Neural cell (in vitro differentiated cells): Measurements from ENCODE around the gene ARHGAP29. TPM values are rescaled to one million over a fixed set of nuclear protein-coding genes. Genes with fewer than 3 reads are reported as not detected.

Experiments used
- H2AFZ ChIP-seq: fragments of 200-600, 300-800 bp; sonication (generic), shearing (Covaris generic); 2 replicates; pipeline ENCODE4 v1.6.0; 2014; ENCODE audit warnings: low read depth, mild to moderate bottlenecking, antibody characterized with exemption, low read length, moderate library complexity
- H3F3A ChIP-seq: fragments of 200-600 bp; shearing (Covaris generic); 2 replicates; pipeline ENCODE4 v1.6.1; 2016; ENCODE audit warnings: mild to moderate bottlenecking, moderate library complexity, mixed read lengths, antibody characterized with exemption, low read length; ENCODE audit not compliant: insufficient read depth, poor library complexity, severe bottlenecking
- H3K27ac ChIP-seq: fragments of 200-600, 300-800 bp; sonication (generic), shearing (Covaris generic); 2 replicates; pipeline ENCODE4 v1.5.1; 2014; ENCODE audit warnings: mild to moderate bottlenecking, low read length, moderate library complexity
- H3K27me3 ChIP-seq: fragments of 300-800, 200-600 bp; sonication (generic), shearing (Covaris generic); 2 replicates; pipeline ENCODE4 v1.6.0; 2014; ENCODE audit warnings: mild to moderate bottlenecking, low read depth, low read length, moderate library complexity; ENCODE audit not compliant: insufficient read depth
- H3K36me3 ChIP-seq: fragments of 300-800, 200-600 bp; sonication (generic), shearing (Covaris generic); 2 replicates; pipeline ENCODE4 v1.5.1; 2014; ENCODE audit warnings: mild to moderate bottlenecking, antibody characterized with exemption, low read length, moderate library complexity; ENCODE audit not compliant: insufficient read depth
- H3K4me2 ChIP-seq: fragments of 300-800, 200-600 bp; sonication (generic), shearing (Covaris generic); 2 replicates; pipeline ENCODE4 v1.6.0; 2014; ENCODE audit warnings: mild to moderate bottlenecking, low read length
- H3K4me3 ChIP-seq: fragments of 300-800, 200-600 bp; sonication (generic), shearing (Covaris generic); 2 replicates; pipeline ENCODE4 v1.5.1; 2014; ENCODE audit warnings: mild to moderate bottlenecking, low read length, moderate library complexity
- H3K79me2 ChIP-seq: fragments of 200-600 bp; shearing (Covaris generic); replicated peaks from 2 replicates; pipeline ENCODE4 v1.6.0; 2014; ENCODE audit warnings: mild to moderate bottlenecking, low read length, moderate library complexity; ENCODE audit not compliant: insufficient read depth
- H3K9ac ChIP-seq: fragments of 300-800, 200-600 bp; sonication (generic), shearing (Covaris generic); 2 replicates; pipeline ENCODE4 v1.6.1; 2016; ENCODE audit warnings: mild to moderate bottlenecking, low read length, mixed read lengths
- H3K9me2 ChIP-seq: fragments of 200-600 bp; shearing (Covaris generic); 2 replicates; pipeline ENCODE4 v1.6.1; 2016; ENCODE audit warnings: mild to moderate bottlenecking, low read length, mixed read lengths; ENCODE audit not compliant: insufficient read depth
- H3K9me3 ChIP-seq: fragments of 200-600, 300-800 bp; sonication (generic), shearing (Covaris generic); 2 replicates; pipeline ENCODE4 v1.6.1; 2016; ENCODE audit warnings: mild to moderate bottlenecking, mixed run types, low read length, moderate library complexity, mixed read lengths
- H4K20me1 ChIP-seq: fragments of 200-600 bp; shearing (Covaris generic); 2 replicates; pipeline ENCODE4 v1.6.1; 2016; ENCODE audit warnings: mild to moderate bottlenecking, mixed run types; ENCODE audit not compliant: insufficient read depth
- CTCF ChIP-seq: fragments of 450-650 bp; IDR thresholded peaks from 2 replicates; pipeline ENCODE4 v1.5.1; 2014; ENCODE audit warnings: antibody characterized with exemption, mild to moderate bottlenecking, moderate library complexity; ENCODE audit not compliant: poor library complexity, severe bottlenecking
- EP300 ChIP-seq: fragments of 450-650 bp; conservative IDR thresholded peaks from 2 replicates; pipeline ENCODE4 v1.6.1; 2014; ENCODE audit warnings: antibody characterized with exemption, mild to moderate bottlenecking, moderate library complexity; ENCODE audit not compliant: poor library complexity, severe bottlenecking
- EZH2 ChIP-seq: fragments of 200-600, 300-800 bp; shearing (Covaris generic), sonication (generic); IDR thresholded peaks from 2 replicates; pipeline ENCODE4 v1.6.1; 2014; ENCODE audit warnings: antibody characterized with exemption, low read length, borderline replicate concordance, mild to moderate bottlenecking; ENCODE audit not compliant: insufficient read depth, poor library complexity, severe bottlenecking
- MXI1 ChIP-seq: fragments of 450-650 bp; conservative IDR thresholded peaks from 2 replicates; pipeline ENCODE4 v1.6.1; 2014; ENCODE audit warnings: antibody characterized with exemption, mild to moderate bottlenecking; ENCODE audit not compliant: poor library complexity, severe bottlenecking
- POLR2AphosphoS5 ChIP-seq: IDR thresholded peaks from 2 replicates; pipeline ENCODE4 v1.6.1; 2012
- RAD21 ChIP-seq: fragments of 450-650 bp; conservative IDR thresholded peaks from 2 replicates; pipeline ENCODE4 v1.6.1; 2014; ENCODE audit warnings: antibody characterized with exemption, mild to moderate bottlenecking, moderate library complexity
- REST ChIP-seq: IDR thresholded peaks from 2 replicates; pipeline ENCODE4 v1.6.1; 2012; ENCODE audit warnings: borderline replicate concordance
- SMC3 ChIP-seq: fragments of 450-650 bp; conservative IDR thresholded peaks from 2 replicates; pipeline ENCODE4 v1.6.1; 2014; ENCODE audit warnings: antibody characterized with exemption, mild to moderate bottlenecking, moderate library complexity; ENCODE audit not compliant: poor library complexity
- TAF1 ChIP-seq: IDR thresholded peaks from 2 replicates; pipeline ENCODE4 v1.6.1; 2012; ENCODE audit warnings: low read depth
- polyA plus RNA-seq: library from polyadenylated mRNA; depleted of rRNA; stranded (reverse); fragments of >200 nt; gene quantifications from 2 replicates; pipeline ENCODE4 v1.2.3, GENCODE V29; 2014

The ARHGAP29 gene
- polyA plus RNA-seq, 1 donor from 2014 or later, result 1.2 TPM

- Histone ChIP-seq H3K9me2 (no peaks in the 10 kb centered on the region), H3K36me3 (no peaks in the 10 kb centered on the region), H3K27me3 (peaks cover 18% of the 10 kb centered on the region), H3K79me2 (no peaks in the 10 kb centered on the region), H3K27ac (no peak overlapping the region), H4K20me1 (no peaks in the 10 kb centered on the region), H3F3A (no peaks in the 10 kb centered on the region), H2AFZ (no peak overlapping the region), H3K9me3 (no peaks in the 10 kb centered on the region), H3K4me2 (no peak overlapping the region), H3K9ac (no peak overlapping the region), H3K4me3 (no peak overlapping the region)
- TF ChIP-seq REST (no peak), EP300 (no peak), POLR2AphosphoS5 (no peak), MXI1 (no peak), CTCF (no peak), RAD21 (no peak), TAF1 (no peak), EZH2 (no peak), SMC3 (no peak)
Measured at GRCh38 chr1:94230920-94231319, 6.5 kb downstream of the ARHGAP29 start.

GRCh38 chr1:94228640-94229375 lies 8.6 kb downstream of the ARHGAP29 start:
- H3K4me2 ChIP-seq, result no peak overlapping the region
- no peaks in the 10 kb centered on the region for H3F3A ChIP-seq
- no peaks in the 10 kb centered on the region for H3K36me3 ChIP-seq
- no peak overlapping the region for H3K9ac ChIP-seq
- no peak overlapping the region for H3K4me3 ChIP-seq
- H3K27me3 ChIP-seq, result peaks cover under 1% of the 10 kb centered on the region
- no peak overlapping the region for H3K27ac ChIP-seq
- H2AFZ ChIP-seq, result no peak overlapping the region
- no peaks in the 10 kb centered on the region for H3K9me3 ChIP-seq
- H3K79me2 ChIP-seq, result no peaks in the 10 kb centered on the region
- no peaks in the 10 kb centered on the region for H3K9me2 ChIP-seq
- H4K20me1 ChIP-seq, result no peaks in the 10 kb centered on the region
- TF ChIP-seq REST (no peak), EP300 (no peak), MXI1 (no peak), TAF1 (no peak), CTCF (no peak), RAD21 (no peak), EZH2 (no peak), POLR2AphosphoS5 (no peak), SMC3 (no peak)
